Measurements from ENCODE around the gene SCMH1. TPM values are rescaled to one million over a fixed set of nuclear protein-coding genes. Genes with fewer than 3 reads are reported as not detected.

The SCMH1 gene
- total and polyA plus RNA-seq, 2 of the 4 experiments (the other 2 are of a cell fraction), result 9.0 to 19.4 TPM

GRCh38 chr1:41023279-41023990 is 218.7 kb downstream of the SCMH1 start:
- Histone ChIP-seq H3K36me3 (ENCODE audit: control insufficient read depth, insufficient read depth, low read length) (peaks cover 19% of the 10 kb centered on the region), H3K9ac (ENCODE audit: low read depth, low read length) (no peak overlapping the region), H3K79me1 (ENCODE audit: low read depth in 1 of 2, low read length in 2 of 2) (no peaks in the 10 kb centered on the region; a peak in 1 of 4 replicates), H4K91ac (ENCODE audit: insufficient read depth, low read depth, low read length) (no peak overlapping the region), H3K4me3 (ENCODE audit: insufficient read depth, low read depth, low read length) (no peak overlapping the region), H3K14ac (replicated peaks; ENCODE audit: low read depth, low read length) (no peak overlapping the region), H2BK20ac (ENCODE audit: low read depth, low read length) (no peak overlapping the region), H4K8ac (ENCODE audit: low read depth in 2 of 2, low read length in 2 of 2) (no peak overlapping the region), H2BK15ac (ENCODE audit: low read depth, low read length) (no peak overlapping the region), H3K23ac (ENCODE audit: low read depth, low read length) (no peak overlapping the region), H3K27me3 (ENCODE audit: control insufficient read depth, insufficient read depth, low read length) (no peaks in the 10 kb centered on the region), H4K20me1 (ENCODE audit: insufficient read depth, low read length) (peaks cover 9% of the 10 kb centered on the region; the same call in 1 of the 2 replicates), H4K5ac (ENCODE audit: low read depth, low read length) (no peak overlapping the region), H3K9me3 (ENCODE audit: control insufficient read depth, insufficient read depth, low read length) (no peaks in the 10 kb centered on the region), H2AFZ (replicated peaks; ENCODE audit: low read length, poor library complexity) (no peak overlapping the region), H3K4me2 (ENCODE audit: low read depth, low read length) (no peak overlapping the region), H3K4ac (ENCODE audit: low read depth, low read length) (no peak overlapping the region), H2BK5ac (ENCODE audit: low read depth, low read length, poor library complexity, severe bottlenecking) (no peak overlapping the region), H3K18ac (ENCODE audit: low read depth, low read length) (no peak overlapping the region), H2AK5ac (ENCODE audit: low read depth, low read length) (no peak overlapping the region), H3K27ac (ENCODE audit: insufficient read depth, low read length) (no peak overlapping the region), H2AK9ac (replicated peaks; ENCODE audit: low read depth, low read length, poor library complexity) (no peak overlapping the region), H2BK120ac (ENCODE audit: low read depth, low read length) (no peak overlapping the region), H3K9me1 (ENCODE audit: insufficient read depth, low read length) (peaks cover 21% of the 10 kb centered on the region), H3K4me1 (ENCODE audit: control insufficient read depth, insufficient read depth, low read length) (peaks cover 5% of the 10 kb centered on the region), H3K56ac (ENCODE audit: extremely low read depth, insufficient read depth, low read length) (no peak overlapping the region)
- DNase-seq (no peak), ATAC-seq (ENCODE audit: low read depth) (peak; percentile 57)
- CTCF ChIA-PET, result interaction anchor here (0.6 kb wide), 2 partner anchors 50 to 754 kb away, joined by 3 to 4 read pairs; no protein-coding TSS in a partner anchor
- POLR2A ChIA-PET (ENCODE audit: unreplicated experiment), result no interaction called here
- dilution Hi-C loops (cut with HindIII; ENCODE audit: low sequenced_read_pairs, unreplicated experiment) (no loop called here), intact Hi-C loops (cut with micrococcal nuclease) (loop anchor here (1.0 to 5.0 kb wide), 3 partner anchors 100 to 409 kb away; no protein-coding TSS in a partner anchor), in situ Hi-C loops (cut with MboI; ENCODE audit: low sequenced_read_pairs) (no loop called here)
- no TSS peak for BruUV-seq (replicated peaks)
- 100% methylated on average over 1 of the region's 5 CpGs; no CpG with 5 or more reads in 1 of the 2 experiments for WGBS, 2 experiments (ENCODE audit: extremely low coverage in 2 of 2, insufficient read length in 1 of 2)
- peak; percentile 56 for TF ChIP-seq RAD21 (IDR thresholded peaks at IDR 0.05; ENCODE audit: low read length)
- peak; percentile 40 for TF ChIP-seq CTCF (conservative IDR thresholded peaks at IDR 0.05; ENCODE audit: low read depth, low read length)
- peak; percentile 21; the same call in 1 of the 2 replicates for TF ChIP-seq SMC3 (IDR thresholded peaks at IDR 0.05; ENCODE audit: low read depth, low read length)
- TF ChIP-seq MAZ (IDR thresholded peaks at IDR 0.05; ENCODE audit: borderline replicate concordance, low read depth, low read length), result no peak

Measured in IMR-90 (cell line).